MM.1S (cell line): ENCODE measurements around the gene FAXDC2.
A peak's percentile ranks its signal among the peaks of the same experiment; 100 is the strongest.

Source experiments
- DNase-seq: peaks from one replicate; pipeline ENCODE4 v3.0.0-alpha.2; 2015
- H2AFZ ChIP-seq: fragments of 300-600 bp; sonication (generic); 2 replicates; pipeline ENCODE4 v1.6.0; 2016; ENCODE audit warnings: antibody characterized with exemption, low read length
- H3F3A ChIP-seq: fragments of 300-600 bp; sonication (generic); 2 replicates; pipeline ENCODE4 v1.6.1; 2016; ENCODE audit warnings: mild to moderate bottlenecking, antibody characterized with exemption, low read length, moderate library complexity, mixed read lengths; ENCODE audit not compliant: insufficient read depth
- H3K27ac ChIP-seq: fragments of 300-600 bp; sonication (generic); 2 replicates; pipeline ENCODE4 v1.5.1; 2016; ENCODE audit warnings: mild to moderate bottlenecking, low read length
- H3K27me3 ChIP-seq: fragments of 300-600 bp; sonication (generic); replicated peaks from 2 replicates; pipeline ENCODE4 v1.6.0; 2016; ENCODE audit warnings: low read length; ENCODE audit not compliant: insufficient read depth
- H3K36me3 ChIP-seq: fragments of 300-600 bp; sonication (generic); replicated peaks from 2 replicates; pipeline ENCODE4 v1.6.1; 2016; ENCODE audit warnings: mild to moderate bottlenecking, low read length, mixed read lengths; ENCODE audit not compliant: insufficient read depth
- H3K4me1 ChIP-seq: fragments of 300-600 bp; sonication (generic); 2 replicates; pipeline ENCODE4 v1.6.1; 2016; ENCODE audit warnings: low read length, mixed read lengths
- H3K4me2 ChIP-seq: fragments of 300-600 bp; sonication (generic); 2 replicates; pipeline ENCODE4 v1.6.0; 2016; ENCODE audit warnings: low read depth, low read length
- H3K4me3 ChIP-seq: fragments of 300-600 bp; sonication (generic); 2 replicates; pipeline ENCODE4 v1.5.1; 2016; ENCODE audit warnings: low read length, mixed read lengths
- H3K79me2 ChIP-seq: fragments of 300-600 bp; sonication (generic); 2 replicates; pipeline ENCODE4 v1.6.1; 2016; ENCODE audit warnings: mixed run types, low read length, mixed read lengths
- H3K9ac ChIP-seq: fragments of 300-600 bp; sonication (generic); 2 replicates; pipeline ENCODE4 v1.6.1; 2016; ENCODE audit warnings: low read length, mixed read lengths
- H3K9me2 ChIP-seq: fragments of 300-600 bp; sonication (generic); replicated peaks from 2 replicates; pipeline ENCODE4 v1.6.1; 2016; ENCODE audit warnings: mild to moderate bottlenecking, low read length, mixed read lengths; ENCODE audit not compliant: insufficient read depth
- H3K9me3 ChIP-seq: fragments of 300-600 bp; sonication (generic); replicated peaks from 2 replicates; pipeline ENCODE4 v1.6.1; 2016; ENCODE audit warnings: mild to moderate bottlenecking, low read length, mixed read lengths; ENCODE audit not compliant: insufficient read depth
- H4K20me1 ChIP-seq: fragments of 300-600 bp; sonication (generic); 2 replicates; pipeline ENCODE4 v1.6.1; 2016; ENCODE audit warnings: mild to moderate bottlenecking, low read length, moderate library complexity, mixed read lengths; ENCODE audit not compliant: insufficient read depth
- CTCF ChIP-seq: fragments of 300-600 bp; sonication (generic); IDR thresholded peaks from 2 replicates; pipeline ENCODE4 v1.5.1; 2016; ENCODE audit warnings: antibody characterized with exemption, low read length, mixed read lengths
- EZH2 ChIP-seq: fragments of 300-600 bp; sonication (generic); optimal IDR thresholded peaks from 2 replicates; pipeline ENCODE3; 2017; ENCODE audit warnings: low read depth, mild to moderate bottlenecking, antibody characterized with exemption, low read length, mixed read lengths
- EZH2phosphoT487 ChIP-seq: fragments of 300-600 bp; sonication (generic); IDR thresholded peaks from 2 replicates; pipeline ENCODE4 v1.6.1; 2018; ENCODE audit warnings: antibody characterized with exemption, low read length

The FAXDC2 gene

GRCh38 chr5:154857530-154858296, 7.3 kb upstream of the FAXDC2 start:
- H3K9ac ChIP-seq: peak overlapping the region; percentile 85
- H3K4me2 ChIP-seq: peak overlapping the region; percentile 86
- TF ChIP-seq EZH2phosphoT487: no peak
- TF ChIP-seq EZH2: no peak
- peak; percentile 15; the same call in 1 of the 2 replicates for TF ChIP-seq CTCF
- H4K20me1 ChIP-seq: no peaks in the 10 kb centered on the region
- no peaks in the 10 kb centered on the region for H3K36me3 ChIP-seq
- H3K4me3 ChIP-seq: peak overlapping the region; percentile 88
- H3K9me3 ChIP-seq: no peaks in the 10 kb centered on the region
- peaks cover 21% of the 10 kb centered on the region; the same call in 1 of the 2 replicates for H3F3A ChIP-seq
- peak; percentile 89 for DNase-seq
- peak overlapping the region; percentile 89 for H3K27ac ChIP-seq
- peak overlapping the region; percentile 65 for H2AFZ ChIP-seq
- H3K79me2 ChIP-seq: peaks cover 43% of the 10 kb centered on the region
- H3K27me3 ChIP-seq: no peaks in the 10 kb centered on the region
- peaks cover 17% of the 10 kb centered on the region for H3K4me1 ChIP-seq
- H3K9me2 ChIP-seq: no peaks in the 10 kb centered on the region

DNA sequence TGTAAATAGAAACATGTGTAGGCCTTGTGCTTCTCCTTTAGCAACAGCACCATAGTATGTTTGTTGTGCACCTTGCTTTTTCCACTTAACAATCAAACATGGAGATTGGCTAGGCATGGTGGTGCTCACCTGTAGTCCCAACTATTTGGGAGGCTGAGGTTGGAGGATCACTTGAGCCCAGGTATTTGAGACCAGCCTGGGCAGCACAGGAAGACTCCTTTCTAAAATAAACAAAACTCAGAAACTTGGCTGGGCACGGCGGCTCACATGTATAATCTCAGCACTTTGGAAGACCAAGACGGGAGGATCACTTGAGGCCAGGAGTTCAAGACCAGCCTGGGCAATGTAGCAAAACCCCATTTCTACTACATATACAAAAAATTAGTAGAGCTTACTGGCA, 948 bp upstream of the FAXDC2 start:
- no peaks in the 10 kb centered on the region for H3K27me3 ChIP-seq
- no peaks in the 10 kb centered on the region for H3K4me1 ChIP-seq
- no peaks in the 10 kb centered on the region for H3K9me3 ChIP-seq
- TF ChIP-seq EZH2phosphoT487 (no peak), CTCF (no peak), EZH2 (no peak)
- H2AFZ ChIP-seq: no peak overlapping the region
- no peak overlapping the region for H3K27ac ChIP-seq
- DNase-seq: no peak
- no peaks in the 10 kb centered on the region for H3K36me3 ChIP-seq
- no peaks in the 10 kb centered on the region for H3F3A ChIP-seq
- H3K4me2 ChIP-seq: no peak overlapping the region
- no peak overlapping the region for H3K4me3 ChIP-seq
- H4K20me1 ChIP-seq: no peaks in the 10 kb centered on the region
- no peak overlapping the region for H3K9ac ChIP-seq
- no peaks in the 10 kb centered on the region for H3K9me2 ChIP-seq
- no peaks in the 10 kb centered on the region for H3K79me2 ChIP-seq

DNA sequence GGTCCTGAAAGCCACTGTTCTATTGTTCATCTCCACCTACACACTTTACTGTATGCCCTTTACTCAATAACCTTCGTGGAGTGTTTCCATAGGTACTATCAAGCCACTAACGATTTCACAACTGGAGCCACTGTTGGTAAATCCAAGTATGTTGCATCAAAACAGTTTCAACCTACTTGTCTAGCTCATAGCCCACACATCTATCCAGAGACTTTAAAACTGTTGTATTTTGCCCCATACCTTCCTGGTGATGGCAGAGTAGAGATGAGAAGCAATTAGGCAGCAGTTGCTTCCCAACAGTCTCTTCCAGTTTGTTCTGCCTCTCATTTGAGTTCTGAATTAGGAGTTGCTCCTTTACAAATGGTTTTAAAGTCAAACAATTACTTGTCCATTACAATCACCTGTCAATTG, 607 bp downstream of the FAXDC2 start:
- Histone ChIP-seq H3K4me1 (no peaks in the 10 kb centered on the region), H3K36me3 (no peaks in the 10 kb centered on the region), H4K20me1 (no peaks in the 10 kb centered on the region), H3K4me2 (no peak overlapping the region), H3K79me2 (no peaks in the 10 kb centered on the region), H3K9ac (no peak overlapping the region), H3F3A (no peaks in the 10 kb centered on the region), H3K9me3 (no peaks in the 10 kb centered on the region), H2AFZ (no peak overlapping the region), H3K27ac (no peak overlapping the region), H3K27me3 (no peaks in the 10 kb centered on the region), H3K4me3 (no peak overlapping the region), H3K9me2 (no peaks in the 10 kb centered on the region)
- no peak for DNase-seq
- TF ChIP-seq CTCF (no peak), EZH2phosphoT487 (no peak), EZH2 (no peak)
